ENCODE results near the gene HSF4. TPM values are rescaled to one million over a fixed set of nuclear protein-coding genes. Genes with fewer than 3 reads are reported as not detected.

Gene HSF4
- total RNA-seq, 1 experiment from 2014 or later, result 1.2 TPM

- no peak overlapping the region for H3K56ac ChIP-seq (ENCODE audit: insufficient read length, low read depth, low read length)
- H2BK15ac ChIP-seq (ENCODE audit: low read depth, low read length), result no peak overlapping the region
- H3K23ac ChIP-seq (ENCODE audit: insufficient read length, low read depth, low read length), result no peak overlapping the region
- peaks cover 100% of the 10 kb centered on the region for H3K27me3 Mint-ChIP-seq (ENCODE audit: low read depth)
- no peak overlapping the region for H3K27ac Mint-ChIP-seq
- H3K9me3 Mint-ChIP-seq, result peaks cover 0 to 9% of the 10 kb centered on the region in 2 experiments; a peak in 2 of 5 replicates
- H3K4me3 Mint-ChIP-seq, result no peak overlapping the region
- H3K14ac ChIP-seq (ENCODE audit: insufficient read depth, low read length), result no peak overlapping the region
- H3T11ph ChIP-seq (ENCODE audit: low read length), result no peak overlapping the region
- no peak overlapping the region for H3K4me2 ChIP-seq (ENCODE audit: insufficient read depth, insufficient read length, low read length)
- H2BK120ac ChIP-seq (ENCODE audit: low read depth, low read length, poor library complexity, severe bottlenecking), result no peak overlapping the region
- no peak overlapping the region for H2BK12ac ChIP-seq (ENCODE audit: insufficient read length, low read depth, low read length)
- no peak for TF ChIP-seq CTCF (conservative IDR thresholded peaks at IDR 0.05)
- no peaks in the 10 kb centered on the region for H3K79me2 ChIP-seq (ENCODE audit: insufficient read depth, low read length)
- no peaks in the 10 kb centered on the region; a peak in 1 of 7 replicates for H3K36me3 Mint-ChIP-seq (ENCODE audit: insufficient read depth in 1 of 3, low read depth in 3 of 3)
- no peak overlapping the region for H3K27ac ChIP-seq (ENCODE audit: insufficient read length, low read depth, low read length)
- H4K91ac ChIP-seq (ENCODE audit: insufficient read length, low read depth, low read length), result no peak overlapping the region
- H4K5ac ChIP-seq (ENCODE audit: insufficient read length, low read depth, low read length), result no peak overlapping the region
- H3K79me1 ChIP-seq (ENCODE audit: insufficient read depth, low read depth, low read length, poor library complexity, severe bottlenecking), result no peaks in the 10 kb centered on the region
- no peak overlapping the region for H4K8ac ChIP-seq (replicated peaks; ENCODE audit: insufficient read length, low read depth, low read length)
- H3K9me3 ChIP-seq (ENCODE audit: control insufficient read depth, low read depth, low read length), result no peaks in the 10 kb centered on the region
- no peak overlapping the region for H3K4ac ChIP-seq (ENCODE audit: low read depth, low read length)
- peaks cover 7 to 15% of the 10 kb centered on the region in 2 experiments; a peak in 3 of 4 replicates for H3K4me1 Mint-ChIP-seq
- H3K9ac ChIP-seq (ENCODE audit: extremely low read depth, insufficient read length, low read length), result no peak overlapping the region
- no peak overlapping the region for H2AK5ac ChIP-seq (ENCODE audit: insufficient read length, low read length)
- no peak overlapping the region for H2BK5ac ChIP-seq (ENCODE audit: insufficient read length, low read length)
- no peaks in the 10 kb centered on the region for H3K4me1 ChIP-seq (ENCODE audit: insufficient read depth, low read length)
- H3K18ac ChIP-seq (ENCODE audit: insufficient read length, low read depth, low read length), result no peak overlapping the region
- H3K23me2 ChIP-seq (ENCODE audit: insufficient read length, low read depth, low read length, poor library complexity, severe bottlenecking), result peaks cover 20% of the 10 kb centered on the region
- DNase-seq, result no peak
- no peak overlapping the region for H2BK20ac ChIP-seq (ENCODE audit: low read depth, low read length, poor library complexity, severe bottlenecking)
- no peaks in the 10 kb centered on the region for H4K20me1 ChIP-seq (ENCODE audit: control insufficient read depth, insufficient read depth, insufficient read length)
- no CpG with 5 or more reads among the region's 7 CpGs for WGBS (ENCODE audit: extremely low coverage, insufficient read length, low lambda C conversion rate)
- H2AFZ ChIP-seq (ENCODE audit: low read length), result no peak overlapping the region
- H3K27me3 ChIP-seq (ENCODE audit: insufficient read depth, low read length), result peaks cover 87% of the 10 kb centered on the region
These were observed 7.3 kb upstream of the HSF4 start for GRCh38 chr16:67157106-67157748.

Measured in H9 (cell line).